Effector CD4-positive, alpha-beta T cell (primary cell): ENCODE measurements around the gene PEG3.

Source experiments
- DNase-seq: peaks from one replicate; pipeline ENCODE4 v3.0.0-alpha.2; 2020

Gene PEG3

GRCh38 chr19:56838909-56839651 is 1.4 kb downstream of the PEG3 start:
- no peak for DNase-seq

DNA sequence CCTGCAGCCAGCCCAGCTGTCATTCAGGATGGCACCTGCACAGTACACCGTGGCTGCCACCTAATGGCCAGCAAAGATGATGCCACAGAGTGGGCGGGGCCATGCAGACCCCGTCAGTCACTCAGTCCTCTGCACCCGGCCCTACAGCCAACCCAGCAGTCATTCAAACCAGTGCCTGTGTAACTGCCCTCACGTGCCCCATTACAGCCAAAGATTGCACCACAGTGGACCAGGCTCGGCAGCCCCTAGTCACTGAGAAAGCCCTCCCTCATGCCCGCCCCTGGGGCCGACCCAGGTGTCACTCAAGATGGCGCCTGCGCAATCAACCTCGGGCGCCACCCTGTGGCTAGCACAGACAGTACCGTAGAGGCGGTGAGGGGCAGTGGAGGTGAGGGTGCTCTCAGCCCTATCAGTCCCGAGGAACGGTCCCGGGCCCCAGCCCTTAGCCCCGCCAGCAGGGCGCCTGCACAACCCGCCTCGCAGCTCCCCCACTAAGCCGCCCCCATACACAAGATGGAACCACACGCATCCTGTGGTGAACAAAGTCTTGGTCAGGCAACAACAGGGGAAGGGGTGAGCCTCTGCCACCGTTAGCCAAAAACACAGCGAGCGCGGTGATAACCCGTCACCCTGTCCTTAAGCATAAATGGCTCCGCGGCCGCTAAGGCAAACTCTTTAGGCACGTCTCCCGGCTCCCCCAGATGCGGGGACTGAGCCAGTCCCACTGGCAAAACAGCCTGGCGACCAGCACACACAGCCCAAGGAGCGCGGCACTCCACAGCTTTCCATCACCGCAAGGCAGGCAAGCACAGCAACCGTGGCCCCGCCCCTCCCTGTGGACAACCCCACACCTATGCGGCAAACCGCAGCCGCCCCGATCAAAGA is 2.3 kb downstream of the PEG3 start:
- no peak for DNase-seq

DNA sequence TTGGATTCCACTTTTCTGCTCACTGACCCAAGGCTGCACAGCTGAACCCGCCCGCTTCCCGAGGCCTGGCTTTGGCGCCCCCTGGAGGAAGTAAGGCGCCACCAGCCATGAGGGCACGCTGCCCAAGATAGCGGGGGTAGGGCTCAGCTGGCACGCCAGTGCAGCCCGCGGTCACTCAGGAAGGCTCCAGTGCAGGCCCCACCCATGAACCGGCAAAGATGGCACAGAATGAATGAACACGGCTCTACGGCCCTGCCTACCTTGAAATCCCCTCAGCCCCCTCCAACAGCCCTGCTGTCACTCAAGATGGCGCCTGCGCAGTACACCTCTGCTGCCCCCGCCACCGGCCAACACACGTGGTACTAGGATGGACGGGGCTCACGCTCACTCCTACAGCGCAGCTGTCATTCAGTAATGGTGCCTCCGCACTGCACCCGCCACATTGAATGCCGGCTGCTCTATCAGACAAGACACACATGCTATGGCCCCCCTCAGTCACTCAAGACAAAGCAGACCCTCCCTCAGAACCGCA is 3.0 kb downstream of the PEG3 start:
- no peak for DNase-seq

DNA sequence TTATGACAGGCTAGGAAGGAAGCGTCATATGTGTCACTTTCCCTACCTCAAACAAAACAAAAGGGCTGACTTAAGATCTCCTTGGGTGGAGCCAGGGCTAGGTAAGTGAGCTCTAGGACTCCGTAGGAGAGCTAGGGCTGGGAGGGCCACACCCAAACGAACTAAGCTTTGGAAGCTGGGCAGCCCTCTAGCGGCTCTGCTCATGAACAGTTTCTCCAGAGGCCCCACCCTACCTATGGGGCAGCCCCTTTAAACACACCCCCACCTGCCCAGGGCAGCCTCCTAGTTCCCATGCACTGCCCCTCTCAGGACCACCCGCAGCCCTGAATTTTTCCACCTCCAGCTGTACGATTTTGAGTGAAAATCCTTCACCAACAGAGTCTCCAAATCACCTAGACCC is 3.5 kb downstream of the PEG3 start:
- DNase-seq: no peak

- no peak for DNase-seq
Measured at GRCh38 chr19:56836059-56836458, 4.5 kb downstream of the PEG3 start.

DNA sequence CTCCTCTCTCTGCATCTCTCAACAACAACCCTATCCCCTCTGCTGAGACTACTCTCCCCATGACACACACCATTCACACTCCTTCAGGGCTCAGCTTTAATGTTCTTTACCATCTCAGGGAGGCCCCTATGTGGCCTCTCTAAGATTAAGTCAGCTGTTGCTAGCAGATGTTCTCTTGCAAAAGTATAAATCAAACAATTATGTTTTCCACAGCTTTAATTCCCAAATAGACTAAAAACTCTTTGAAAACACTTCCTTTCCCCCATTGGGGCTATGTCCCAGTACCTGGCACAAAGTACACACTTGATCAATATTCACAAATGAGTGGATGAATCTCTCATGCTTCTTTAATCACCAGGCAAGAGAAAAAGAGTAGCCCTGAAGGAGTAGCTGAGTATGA is 5.1 kb downstream of the PEG3 start:
- no peak for DNase-seq

GRCh38 chr19:56834564-56835375 is 5.8 kb downstream of the PEG3 start:
- DNase-seq: no peak

DNA sequence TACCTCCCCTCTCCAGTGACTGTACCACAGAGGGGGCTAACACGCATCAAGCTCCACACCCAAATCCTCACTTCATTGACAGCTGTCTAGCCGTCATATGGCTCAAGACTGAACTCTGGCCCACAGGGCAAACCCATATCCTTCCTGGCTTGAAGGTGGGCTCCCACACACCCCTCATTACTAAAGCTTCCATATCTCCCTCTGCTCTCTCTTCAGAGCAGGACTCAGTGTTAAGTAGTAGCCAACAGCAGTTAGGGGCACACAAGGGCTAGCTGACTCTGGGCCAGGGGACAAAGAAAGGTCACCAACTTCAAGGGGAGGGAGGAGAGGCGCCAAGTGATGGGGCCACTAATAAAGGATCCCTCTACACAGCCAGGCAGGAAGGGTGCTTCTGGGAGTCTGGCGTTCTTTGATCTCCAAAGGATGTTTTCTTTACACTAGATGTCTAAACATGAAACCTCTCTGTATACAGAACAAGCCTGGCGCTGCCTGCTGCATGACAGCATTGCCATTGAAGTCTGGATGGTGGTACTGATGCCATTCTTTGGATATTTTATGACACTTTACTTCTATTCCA is 8.1 kb downstream of the PEG3 start:
- no peak for DNase-seq

GRCh38 chr19:56831255-56831654 is 9.3 kb downstream of the PEG3 start:
- no peak for DNase-seq

DNA sequence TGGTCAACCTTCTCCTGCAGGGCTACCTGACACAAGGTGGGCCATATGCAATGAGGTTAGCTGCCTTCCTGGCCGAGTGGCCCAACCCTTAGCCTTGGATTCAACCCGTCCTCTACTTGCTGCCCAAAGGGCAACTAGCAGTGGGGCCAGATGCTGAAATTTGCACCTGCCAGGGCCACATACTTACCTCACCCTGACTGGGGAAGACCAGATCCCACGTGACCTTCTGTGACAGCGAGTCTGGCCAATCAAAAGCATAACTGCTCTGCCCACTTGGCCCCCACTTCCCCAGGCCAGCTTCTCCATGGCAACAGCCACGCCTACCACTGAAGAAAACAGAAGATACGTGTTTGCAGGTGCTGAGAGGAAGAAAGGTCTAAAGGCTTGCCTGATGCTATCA is 10.9 kb downstream of the PEG3 start:
- DNase-seq: no peak

- DNase-seq: no peak
Measured at GRCh38 chr19:56827708-56828107, 12.8 kb downstream of the PEG3 start.

- DNase-seq: no peak
Measured at GRCh38 chr19:56823956-56824355, 16.6 kb downstream of the PEG3 start.

- no peak for DNase-seq
Measured at GRCh38 chr19:56823417-56823816, 17.1 kb downstream of the PEG3 start.

GRCh38 chr19:56822755-56823154 is 17.8 kb downstream of the PEG3 start:
- no peak for DNase-seq

DNA sequence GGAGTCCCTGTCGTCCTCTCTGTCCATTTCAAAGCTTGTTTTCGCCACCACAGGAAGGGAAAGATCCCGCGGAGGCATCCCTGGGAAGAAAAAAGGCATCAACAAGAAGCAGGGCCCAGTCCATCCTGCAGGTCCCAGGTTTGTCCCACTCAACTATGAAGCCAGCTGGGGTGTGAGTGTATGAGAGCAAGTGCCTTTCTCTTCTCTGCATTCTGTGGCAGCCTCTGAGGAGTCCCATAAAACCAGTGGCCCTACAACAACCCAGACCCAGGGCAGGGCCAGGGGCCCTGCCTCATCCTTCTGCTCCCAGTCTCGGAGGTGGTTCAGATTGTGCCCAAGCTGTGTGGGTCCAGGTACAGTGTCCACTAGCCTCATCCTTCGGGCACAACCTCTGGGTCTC is 18.9 kb downstream of the PEG3 start:
- DNase-seq: no peak

- DNase-seq: no peak
Measured at GRCh38 chr19:56821209-56821608, 19.3 kb downstream of the PEG3 start.

- DNase-seq: no peak
Measured at GRCh38 chr19:56819166-56819565, 21.4 kb downstream of the PEG3 start.

DNA sequence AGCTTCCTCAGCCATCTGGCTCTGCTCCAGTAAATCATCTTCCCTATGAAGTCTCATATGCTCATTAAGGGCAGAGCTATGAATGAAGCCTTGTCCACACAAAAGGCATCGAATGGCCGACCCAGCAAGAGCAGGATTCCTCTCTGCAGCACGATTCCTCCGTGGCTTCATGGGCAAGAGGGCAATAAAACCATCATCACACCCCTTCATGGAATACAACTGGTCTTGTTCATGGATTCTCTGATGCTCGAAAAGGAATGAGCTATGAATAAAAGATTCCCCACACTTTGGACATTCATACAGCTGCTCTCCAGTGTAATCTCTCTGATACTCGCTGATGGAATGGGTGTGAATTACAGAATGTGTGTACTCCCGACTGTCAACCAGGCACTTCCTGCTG is 25.9 kb downstream of the PEG3 start:
- no peak for DNase-seq

DNA sequence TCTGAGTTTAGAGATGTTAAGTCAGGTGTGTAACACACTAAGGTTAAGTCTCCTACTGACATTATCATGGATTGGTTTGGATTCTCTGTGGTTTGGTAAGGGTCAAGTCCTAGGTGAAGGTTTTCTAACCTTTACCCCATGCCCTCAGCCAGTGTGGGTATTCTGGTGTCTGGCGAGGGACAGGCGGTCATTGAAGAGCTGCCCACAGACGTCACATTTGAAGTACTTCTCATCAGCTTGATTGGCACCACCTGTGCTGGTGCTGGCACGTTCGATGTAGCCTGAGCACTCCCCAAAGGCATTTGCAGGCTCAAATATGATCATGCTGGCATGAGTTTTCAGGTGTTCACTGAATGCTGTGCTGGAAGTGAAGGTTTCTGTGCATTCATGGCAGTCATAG is 27.0 kb downstream of the PEG3 start:
- DNase-seq: no peak

DNA sequence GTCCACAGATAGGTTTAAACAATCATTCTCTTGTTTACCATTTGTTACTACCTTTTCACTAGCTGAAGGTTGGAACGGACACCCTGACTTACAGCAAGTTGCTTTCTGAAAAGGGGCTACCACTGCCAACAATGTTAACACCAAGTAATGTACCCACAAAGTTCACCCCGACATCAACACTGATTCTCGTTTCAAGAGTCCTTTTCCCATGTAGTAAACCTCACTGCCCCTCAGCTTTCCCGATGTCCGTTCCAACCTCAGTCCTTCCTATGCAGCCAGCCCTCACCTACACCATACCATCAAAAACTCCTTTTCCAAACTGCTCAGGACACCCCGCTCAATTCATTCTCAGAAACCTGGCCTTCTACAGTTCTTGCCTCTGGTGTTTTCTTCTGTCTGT is 29.0 kb downstream of the PEG3 start:
- DNase-seq: no peak

DNA sequence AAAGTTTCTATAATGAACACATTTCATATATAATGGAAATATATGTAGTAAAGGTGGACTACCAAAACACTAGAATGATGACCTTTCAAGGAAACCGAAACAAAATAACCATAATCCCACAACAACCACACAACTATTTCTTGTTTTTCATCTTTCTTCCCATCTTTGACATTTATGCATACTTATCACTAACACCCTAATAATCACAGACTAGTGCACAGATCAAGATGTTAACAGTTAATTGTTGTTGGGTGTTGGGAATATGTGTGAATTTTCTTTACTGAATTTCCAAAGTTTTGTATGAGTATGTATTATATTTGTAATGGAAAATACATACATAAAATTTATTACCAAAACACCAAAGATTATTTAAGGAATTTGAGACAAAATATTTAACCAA is 30.3 kb downstream of the PEG3 start:
- no peak for DNase-seq

- no peak for DNase-seq
Measured at GRCh38 chr19:56808717-56809392, 31.7 kb downstream of the PEG3 start.
